ENCODE measurements around the gene VTA1. TPM values are rescaled to one million over a fixed set of nuclear protein-coding genes. Genes with fewer than 3 reads are reported as not detected.

Gene VTA1
- total and polyA plus RNA-seq, 2 of the 13 experiments (the other 11 are each of a cell fraction or from before 2014, with no cell fraction given), result 70.7 to 89.1 TPM

- no peak for FAIRE-seq
- Histone ChIP-seq H3K79me2 (ENCODE audit: insufficient read depth, low read length) (no peaks in the 10 kb centered on the region), H3K27ac (ENCODE audit: extremely low read length, insufficient read depth, low read length) (no peak overlapping the region), H2AFZ (ENCODE audit: low read length) (no peak overlapping the region), H3K9ac (ENCODE audit: insufficient read depth, low read depth, low read length) (no peak overlapping the region), H4K20me1 (ENCODE audit: insufficient read depth, low read length) (no peaks in the 10 kb centered on the region), H3K36me3 (replicated peaks in 1 of 2; ENCODE audit: control insufficient read depth in 1 of 2, insufficient read depth in 2 of 2, low read length in 2 of 2) (no peaks in the 10 kb centered on the region), H3K9me3 (ENCODE audit: low read length) (no peaks in the 10 kb centered on the region), H3K4me2 (ENCODE audit: low read depth, low read length) (no peak overlapping the region), H3K4me1 (ENCODE audit: insufficient read depth, low read length) (peaks cover 83% of the 10 kb centered on the region), H3K4me3 (replicated peaks in 1 of 3; ENCODE audit: insufficient read depth in 1 of 3, low read depth in 2 of 3, low read length in 3 of 3) (no peak overlapping the region), H3K27me3 (ENCODE audit: control insufficient read depth in 1 of 2, insufficient read depth in 2 of 2, low read length in 2 of 2) (no peaks in the 10 kb centered on the region)
- no TSS peak for BruUV-seq (replicated peaks)
- no peak for ATAC-seq
- intact Hi-C loops (cut with micrococcal nuclease; ENCODE audit: unreplicated experiment), result no loop called here
- DNase-seq (ENCODE audit: low spot score), result no peak
- POLR2A ChIA-PET, result interaction anchor here (1.6 to 1.9 kb wide), 6 partner anchors 12 to 113 kb away, joined by 6 to 43 read pairs (median 18); partner anchors contain the start of gene ADGRG6
- in situ Hi-C loops (cut with HindIII; ENCODE audit: extremely low pct_ligation_motif_present, low pct_unique_long_range_greater_than_20kb), result no loop called here
- CTCF ChIA-PET (ENCODE audit: low intra/inter-chr PET ratio, low total read pairs), result no interaction called here
- WGBS (ENCODE audit: low lambda C conversion rate), result 58% methylated on average over 3 of the region's 3 CpGs
- TF ChIP-seq RBM22 (optimal IDR thresholded peaks at IDR 0.05; ENCODE audit: low read length) (no peak), IRX3 (CRISPR knock-in tag; IDR thresholded peaks at IDR 0.05; ENCODE audit: borderline replicate concordance, low read depth) (no peak), ZNF788 (CRISPR knock-in tag; IDR thresholded peaks at IDR 0.05; ENCODE audit: borderline replicate concordance) (no peak), FOXA1 (IDR thresholded peaks at IDR 0.05) (0 out of 2 replicates have a peak, but pooled peaks have one; percentile 45), FOXA1 (CRISPR knock-in tag; IDR thresholded peaks at IDR 0.05) (no peak), SOX13 (IDR thresholded peaks at IDR 0.05) (no peak), SOX13 (CRISPR knock-in tag; conservative IDR thresholded peaks at IDR 0.05 in 1 of 2, IDR thresholded peaks at IDR 0.05 in 1 of 2) (peak in 1 of 2 experiments; percentile 8; a peak in 1 of 4 replicates), NFRKB (IDR thresholded peaks at IDR 0.05) (no peak), ZNF121 (CRISPR knock-in tag; IDR thresholded peaks at IDR 0.05) (no peak), EP300 (IDR thresholded peaks at IDR 0.05; ENCODE audit: low read depth in 2 of 2, low read length in 2 of 2) (peak in 1 of 2 experiments; percentile 65; a peak in 1 of 4 replicates), EP300 (CRISPR knock-in tag; IDR thresholded peaks at IDR 0.05; ENCODE audit: borderline replicate concordance) (no peak), TBX3 (IDR thresholded peaks at IDR 0.05; ENCODE audit: borderline replicate concordance) (no peak), ZNF749 (CRISPR knock-in tag; IDR thresholded peaks at IDR 0.05; ENCODE audit: borderline replicate concordance) (no peak), GATAD2A (CRISPR knock-in tag; IDR thresholded peaks at IDR 0.05) (peak; percentile 33; the same call in 1 of the 2 replicates), SOX5 (CRISPR knock-in tag; IDR thresholded peaks at IDR 0.05; ENCODE audit: borderline replicate concordance) (peak; percentile 47; the same call in 1 of the 2 replicates), ZNF678 (CRISPR knock-in tag; IDR thresholded peaks at IDR 0.05) (no peak), FOXP1 (IDR thresholded peaks at IDR 0.05) (peak; percentile 40; the same call in 1 of the 2 replicates), FOXP1 (CRISPR knock-in tag; IDR thresholded peaks at IDR 0.05) (peak; percentile 63), RXRA (CRISPR knock-in tag; IDR thresholded peaks at IDR 0.05) (no peak), ZNF747 (CRISPR knock-in tag; IDR thresholded peaks at IDR 0.05; ENCODE audit: borderline replicate concordance) (no peak), SP2 (CRISPR knock-in tag; IDR thresholded peaks at IDR 0.05) (no peak), MAFK (conservative IDR thresholded peaks at IDR 0.05 in 1 of 2, IDR thresholded peaks at IDR 0.05 in 1 of 2; ENCODE audit: low read length in 2 of 2) (no peak), ZFP82 (CRISPR knock-in tag; IDR thresholded peaks at IDR 0.05; ENCODE audit: borderline replicate concordance) (no peak)
- TF ChIP-seq, protein P1, sequence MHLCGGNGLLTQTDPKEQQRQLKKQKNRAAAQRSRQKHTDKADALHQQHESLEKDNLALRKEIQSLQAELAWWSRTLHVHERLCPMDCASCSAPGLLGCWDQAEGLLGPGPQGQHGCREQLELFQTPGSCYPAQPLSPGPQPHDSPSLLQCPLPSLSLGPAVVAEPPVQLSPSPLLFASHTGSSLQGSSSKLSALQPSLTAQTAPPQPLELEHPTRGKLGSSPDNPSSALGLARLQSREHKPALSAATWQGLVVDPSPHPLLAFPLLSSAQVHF (CRISPR knock-in tag; IDR thresholded peaks at IDR 0.05), result no peak
- TF ChIP-seq, protein P2, sequence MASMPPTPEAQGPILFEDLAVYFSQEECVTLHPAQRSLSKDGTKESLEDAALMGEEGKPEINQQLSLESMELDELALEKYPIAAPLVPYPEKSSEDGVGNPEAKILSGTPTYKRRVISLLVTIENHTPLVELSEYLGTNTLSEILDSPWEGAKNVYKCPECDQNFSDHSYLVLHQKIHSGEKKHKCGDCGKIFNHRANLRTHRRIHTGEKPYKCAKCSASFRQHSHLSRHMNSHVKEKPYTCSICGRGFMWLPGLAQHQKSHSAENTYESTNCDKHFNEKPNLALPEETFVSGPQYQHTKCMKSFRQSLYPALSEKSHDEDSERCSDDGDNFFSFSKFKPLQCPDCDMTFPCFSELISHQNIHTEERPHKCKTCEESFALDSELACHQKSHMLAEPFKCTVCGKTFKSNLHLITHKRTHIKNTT (CRISPR knock-in tag; IDR thresholded peaks at IDR 0.05), result no peak
These were observed 113.7 kb downstream of the VTA1 start for GRCh38 chr6:142260748-142261147.

Data from HepG2 (cell line).